ENCODE measurements around the gene OR51E2.

Gene OR51E2

GRCh38 chr11:4658629-4659445 lies 38.8 kb downstream of the OR51E2 start:
- no peak for DNase-seq

DNA sequence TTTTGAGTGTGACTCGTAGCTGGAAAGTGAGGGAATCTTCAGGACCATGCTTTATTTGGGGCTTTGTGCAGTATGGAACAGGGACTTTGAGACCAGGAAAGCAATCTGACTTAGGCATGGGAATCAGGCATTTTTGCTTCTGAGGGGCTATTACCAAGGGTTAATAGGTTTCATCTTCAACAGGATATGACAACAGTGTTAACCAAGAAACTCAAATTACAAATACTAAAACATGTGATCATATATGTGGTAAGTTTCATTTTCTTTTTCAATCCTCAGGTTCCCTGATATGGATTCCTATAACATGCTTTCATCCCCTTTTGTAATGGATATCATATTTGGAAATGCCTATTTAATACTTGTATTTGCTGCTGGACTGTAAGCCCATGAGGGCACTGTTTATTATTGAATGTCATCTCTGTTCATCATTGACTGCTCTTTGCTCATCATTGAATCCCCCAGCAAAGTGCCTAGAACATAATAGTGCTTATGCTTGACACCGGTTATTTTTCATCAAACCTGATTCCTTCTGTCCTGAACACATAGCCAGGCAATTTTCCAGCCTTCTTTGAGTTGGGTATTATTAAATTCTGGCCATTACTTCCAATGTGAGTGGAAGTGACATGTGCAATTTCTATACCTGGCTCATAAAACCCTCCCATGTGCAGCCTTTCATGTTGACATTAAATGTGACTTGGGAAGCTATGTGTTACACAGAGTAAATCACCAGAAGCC lies 42.9 kb downstream of the OR51E2 start:
- DNase-seq = no peak

- no peak for DNase-seq
Measured at GRCh38 chr11:4647766-4648165, 49.9 kb downstream of the OR51E2 start.

DNA sequence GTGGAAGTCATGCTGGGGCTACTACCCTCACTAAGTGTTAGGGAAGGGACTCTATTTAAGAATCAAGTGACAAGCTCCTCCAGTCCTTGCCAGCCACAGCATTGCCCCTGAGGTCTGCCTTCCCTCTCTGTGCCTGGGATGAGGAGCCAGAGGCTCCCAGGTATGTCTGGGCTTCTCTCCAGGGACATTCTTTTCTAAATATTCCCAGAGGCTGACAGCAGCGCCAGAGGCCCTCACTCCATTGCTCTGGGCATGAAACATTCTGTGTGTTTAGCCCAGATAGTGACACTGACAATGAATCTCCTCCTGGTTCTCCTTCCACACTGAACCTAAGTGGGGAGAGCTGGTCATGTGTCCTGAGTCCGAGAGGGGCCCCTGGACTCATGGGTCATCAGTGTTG lies 51.7 kb downstream of the OR51E2 start:
- DNase-seq = no peak

DNA sequence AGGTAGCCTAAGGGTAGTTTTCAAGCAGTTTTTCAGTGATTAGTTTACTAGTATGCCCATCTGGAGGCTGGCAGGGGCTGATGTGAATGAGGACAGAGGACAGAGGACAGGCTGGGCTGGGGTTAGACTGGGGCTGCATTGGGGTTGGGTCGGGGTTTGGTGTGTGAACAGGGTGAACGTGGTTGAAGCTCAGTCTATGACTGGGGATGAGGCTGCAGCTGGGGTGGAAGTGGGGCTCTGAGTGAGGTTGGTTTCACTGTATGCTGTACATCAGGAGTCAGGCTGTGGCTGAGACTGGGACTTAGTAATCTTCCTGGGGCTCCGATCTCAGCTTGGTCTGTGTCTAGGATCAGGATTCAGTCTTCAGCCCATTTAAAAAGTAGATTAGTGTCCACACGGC lies 53.4 kb downstream of the OR51E2 start:
- DNase-seq = no peak

DNA sequence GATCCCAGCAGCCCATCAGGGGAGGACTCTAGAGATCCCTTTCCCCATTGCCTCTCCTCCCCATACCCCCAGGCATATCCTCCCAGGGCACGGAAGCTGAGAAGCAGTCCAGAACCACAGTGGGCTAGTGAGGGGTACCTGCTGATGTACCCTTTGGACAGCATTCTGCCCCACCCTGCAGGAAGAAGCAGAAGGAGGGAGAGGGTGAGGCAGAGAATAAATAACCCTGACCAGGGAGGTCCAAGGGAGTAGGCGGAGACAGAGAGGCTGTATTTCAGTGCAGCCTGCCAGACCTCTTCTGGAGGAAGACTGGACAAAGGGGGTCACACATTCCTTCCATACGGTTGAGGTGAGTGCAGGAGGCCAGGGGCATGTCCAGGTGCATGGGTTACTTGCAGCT lies 54.0 kb downstream of the OR51E2 start, which contains the start of gene OR51E1:
OR51E1 (plus strand) TSS at position 301 of the 400 bp plus-strand sequence. CDS start 8,545 bp downstream, outside the sequence.
- no peak for DNase-seq

GRCh38 chr11:4643076-4643475 lies 54.6 kb downstream of the OR51E2 start:
- DNase-seq = no peak

- DNase-seq = no peak
Measured at GRCh38 chr11:4642043-4642442, 55.6 kb downstream of the OR51E2 start.

GRCh38 chr11:4641501-4641900 lies 56.2 kb downstream of the OR51E2 start:
- no peak for DNase-seq

DNA sequence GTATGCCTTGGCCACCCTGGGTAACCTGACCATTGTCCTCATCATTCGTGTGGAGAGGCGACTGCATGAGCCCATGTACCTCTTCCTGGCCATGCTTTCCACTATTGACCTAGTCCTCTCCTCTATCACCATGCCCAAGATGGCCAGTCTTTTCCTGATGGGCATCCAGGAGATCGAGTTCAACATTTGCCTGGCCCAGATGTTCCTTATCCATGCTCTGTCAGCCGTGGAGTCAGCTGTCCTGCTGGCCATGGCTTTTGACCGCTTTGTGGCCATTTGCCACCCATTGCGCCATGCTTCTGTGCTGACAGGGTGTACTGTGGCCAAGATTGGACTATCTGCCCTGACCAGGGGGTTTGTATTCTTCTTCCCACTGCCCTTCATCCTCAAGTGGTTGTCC lies 57.7 kb downstream of the OR51E2 start:
- DNase-seq = no peak

DNA sequence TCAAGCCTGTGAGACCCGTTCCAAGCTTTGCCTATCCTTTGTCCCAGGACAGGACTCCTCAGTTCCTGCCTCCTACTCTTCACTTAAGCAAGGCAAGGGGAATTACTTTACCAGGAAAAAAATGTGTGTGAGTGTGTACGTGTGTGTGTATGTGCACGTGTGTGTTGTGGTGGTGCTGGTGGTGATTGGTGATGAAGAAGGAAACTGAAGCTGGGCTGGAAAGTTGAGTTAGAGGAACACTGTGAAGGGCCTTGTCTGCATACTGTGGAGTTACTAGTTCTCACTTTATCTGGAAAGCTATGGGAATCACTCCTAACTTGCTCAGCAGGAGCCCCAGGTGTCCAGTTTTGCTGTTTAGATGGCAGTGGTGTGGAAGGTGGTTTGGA lies 60.0 kb downstream of the OR51E2 start:
- DNase-seq = no peak

- DNase-seq = peak; percentile 51
Measured at GRCh38 chr11:4636962-4637661, 60.5 kb downstream of the OR51E2 start, which contains the start of gene OR51D1. Gene OR51D1 (plus strand): TSS chr11:4637477. CDS start chr11:4639791, 2,314 bp downstream.

DNA sequence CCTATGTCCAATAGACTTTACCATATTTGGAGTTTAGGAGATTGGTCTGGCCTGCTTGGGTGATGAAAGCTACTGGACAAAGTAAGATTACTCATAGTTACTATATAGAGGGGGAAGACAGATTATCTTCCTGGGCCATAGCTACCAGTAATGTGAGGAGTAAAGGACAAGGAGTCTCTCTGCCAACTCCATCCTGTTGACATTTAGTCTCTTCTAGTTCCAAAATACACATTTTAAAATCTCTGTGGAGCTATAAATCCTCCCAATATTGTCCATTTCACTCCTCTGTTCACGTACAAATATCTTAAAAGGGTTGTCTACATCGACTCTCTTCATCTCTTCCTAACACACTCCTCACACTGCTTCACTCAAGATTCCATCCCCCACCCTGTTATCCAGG lies 61.5 kb downstream of the OR51E2 start:
- DNase-seq = no peak
